HG02852 (cell line): Measurements from ENCODE around the gene CYP2A6.
"Not testable (repeated sequence)": the region's sequence is repeated elsewhere in the genome, so short reads cannot be mapped to it uniquely, and the experiment has no call there.

Experiments used
- ATAC-seq: cut with Tn5 transposase; IDR thresholded peaks from one replicate; pipeline ENCODE4 v1.9.1; 2021; ENCODE audit warnings: mild to moderate bottlenecking, moderate library complexity; ENCODE audit not compliant: unreplicated experiment

CYP2A6 gene

DNA sequence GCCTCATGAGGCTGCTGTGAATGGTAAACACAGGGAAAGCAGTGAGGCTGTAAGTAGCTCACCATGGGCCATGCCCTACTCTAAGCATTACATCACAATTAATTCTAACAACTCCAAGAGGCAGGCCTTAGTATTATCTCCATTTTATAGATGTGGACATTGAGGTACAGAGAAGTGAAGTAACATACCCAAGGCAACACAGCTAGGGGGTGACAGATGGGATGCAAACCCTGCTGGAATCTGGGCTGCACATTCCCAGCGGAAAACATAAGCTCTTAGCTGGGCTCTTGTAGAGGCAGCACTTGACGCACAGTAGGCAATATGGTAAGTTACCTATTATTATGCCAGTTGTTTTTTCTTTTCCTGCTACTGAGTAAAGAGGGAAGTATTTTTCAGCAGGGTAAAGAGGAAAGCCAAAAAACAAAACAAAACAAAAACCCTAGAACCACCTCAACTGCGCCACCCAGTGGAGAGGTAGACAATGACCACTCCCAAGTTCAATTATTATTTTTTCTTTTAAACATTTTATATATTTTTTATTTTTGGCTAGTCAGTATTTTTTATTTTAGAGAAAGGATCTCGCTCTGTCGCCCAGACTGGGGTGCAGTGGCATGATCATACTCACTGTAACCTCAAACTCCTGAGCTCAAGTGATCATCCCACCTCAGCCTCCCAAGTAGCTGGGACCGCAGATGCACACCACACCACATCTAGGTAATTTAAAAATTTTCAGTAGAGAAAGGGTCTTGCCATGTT is 30.6 kb downstream of the CYP2A6 start:
- not testable (repeated sequence) for ATAC-seq

DNA sequence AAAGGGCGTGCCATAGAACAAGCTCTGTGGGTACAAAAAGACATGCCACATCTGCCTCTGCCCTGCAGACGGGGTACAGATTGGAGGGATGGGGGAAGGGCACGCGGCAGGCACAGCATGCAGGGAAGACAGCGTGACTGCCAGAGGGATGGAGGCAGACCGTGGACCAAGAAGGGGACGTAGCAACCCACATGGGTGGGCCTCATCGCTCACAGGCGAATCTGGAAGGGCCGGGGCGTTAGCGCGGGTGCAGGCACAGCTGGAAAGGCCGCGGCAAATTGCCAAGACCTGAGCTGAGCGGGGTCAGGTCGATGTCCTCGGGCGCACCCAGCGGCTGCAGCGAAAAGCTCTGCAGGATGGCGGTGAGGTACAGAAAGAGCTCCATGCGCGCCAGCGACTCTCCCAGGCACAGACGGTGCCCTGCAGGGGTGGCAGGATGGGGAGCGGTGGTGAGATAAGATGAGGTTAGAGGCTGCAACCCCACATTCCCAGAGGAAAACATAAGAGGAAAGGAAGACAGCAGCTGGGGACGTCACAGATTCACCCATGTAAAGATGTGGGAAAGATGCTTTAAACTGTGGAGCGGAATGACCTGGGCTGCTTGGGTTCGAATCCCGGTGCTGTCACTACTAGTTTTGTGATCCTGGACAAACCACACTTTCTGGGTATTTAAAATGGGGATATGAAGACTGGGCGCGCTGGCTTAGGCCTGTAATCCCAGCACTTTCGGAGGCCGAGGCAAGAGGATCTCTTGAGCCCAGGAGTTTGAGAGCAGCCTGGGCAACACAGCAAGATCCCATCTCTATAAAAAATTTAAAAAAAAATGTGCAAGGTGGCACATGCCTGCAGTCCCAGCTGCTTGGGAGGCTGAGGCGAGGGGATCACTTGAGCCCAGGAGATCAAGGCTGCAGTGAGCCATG is 31.5 kb downstream of the CYP2A6 start:
- ATAC-seq: not testable (repeated sequence)

DNA sequence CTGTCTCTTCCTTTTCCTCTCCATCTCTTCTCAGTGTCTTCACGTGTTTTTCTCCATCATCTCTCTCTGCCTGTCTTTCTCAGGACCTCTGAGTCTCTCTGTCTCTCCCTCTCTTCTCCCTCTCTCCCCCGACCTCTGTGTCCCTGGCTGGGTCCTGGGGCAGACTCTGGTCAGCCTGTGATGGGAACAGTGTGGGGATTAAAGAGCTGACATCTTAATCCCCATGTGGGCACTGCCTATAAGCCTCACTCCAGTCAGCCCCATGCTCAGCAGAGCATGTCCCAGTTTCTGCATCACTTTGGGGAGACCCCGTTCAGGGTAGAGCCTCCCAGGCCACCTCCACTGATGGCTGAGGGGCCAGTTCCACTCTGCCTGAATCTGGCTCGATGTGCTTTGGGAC is 35.0 kb downstream of the CYP2A6 start:
- ATAC-seq: no peak

- no peak for ATAC-seq
Measured at GRCh38 chr19:40813182-40813581, 37.1 kb downstream of the CYP2A6 start.

DNA sequence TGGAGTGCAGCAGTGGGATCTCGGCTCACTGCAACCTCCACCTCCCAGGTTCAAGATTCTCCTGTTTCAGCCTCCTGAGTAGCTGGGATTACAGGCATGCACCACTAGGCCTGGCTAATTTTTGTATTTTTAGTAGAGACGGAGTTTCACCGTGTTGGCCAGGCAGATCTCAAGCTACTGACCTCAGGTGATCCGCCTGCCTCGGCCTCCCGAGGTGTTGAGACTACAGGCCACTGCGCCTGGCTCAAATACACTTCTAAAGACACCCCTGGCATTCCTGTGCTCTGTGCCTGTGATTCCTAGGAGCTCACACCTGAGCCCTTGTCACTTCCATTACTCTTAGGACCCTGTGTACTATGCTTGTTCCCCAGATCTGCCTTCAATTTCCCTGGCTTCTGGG is 37.7 kb downstream of the CYP2A6 start:
- ATAC-seq: not testable (repeated sequence)

- ATAC-seq: no peak
Measured at GRCh38 chr19:40811478-40812341, 38.5 kb downstream of the CYP2A6 start.

- peak; percentile 64 for ATAC-seq
Measured at GRCh38 chr19:40810649-40811408, 39.4 kb downstream of the CYP2A6 start.

GRCh38 chr19:40810160-40810559 is 40.1 kb downstream of the CYP2A6 start:
- no peak for ATAC-seq

GRCh38 chr19:40809358-40810086 is 40.7 kb downstream of the CYP2A6 start:
- ATAC-seq: no peak

DNA sequence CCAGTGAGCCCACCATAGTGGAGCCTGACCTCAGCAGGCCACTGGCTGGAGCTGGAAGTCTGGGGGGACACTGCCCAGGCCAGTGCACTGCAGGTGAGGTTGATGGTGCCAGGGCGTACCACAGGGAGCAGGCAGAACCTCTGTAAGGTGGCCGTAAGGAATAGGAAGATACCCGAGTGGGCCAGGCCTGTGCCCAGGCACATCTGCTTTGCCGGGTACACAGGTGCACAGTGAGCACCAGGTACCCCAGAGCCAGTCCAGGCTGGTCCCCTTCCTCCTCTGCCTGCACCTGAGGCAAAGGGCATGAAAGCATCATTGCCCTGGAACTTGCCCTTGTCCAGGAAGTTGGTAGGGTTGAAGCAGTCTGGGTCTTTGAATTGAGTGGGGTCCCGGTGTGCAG is 41.8 kb downstream of the CYP2A6 start:
- ATAC-seq: no peak

GRCh38 chr19:40808021-40808325 is 42.3 kb downstream of the CYP2A6 start:
- no peak for ATAC-seq

- ATAC-seq: no peak
Measured at GRCh38 chr19:40807147-40808020, 42.9 kb downstream of the CYP2A6 start.

- no peak for ATAC-seq
Measured at GRCh38 chr19:40806423-40807146, 43.7 kb downstream of the CYP2A6 start.

DNA sequence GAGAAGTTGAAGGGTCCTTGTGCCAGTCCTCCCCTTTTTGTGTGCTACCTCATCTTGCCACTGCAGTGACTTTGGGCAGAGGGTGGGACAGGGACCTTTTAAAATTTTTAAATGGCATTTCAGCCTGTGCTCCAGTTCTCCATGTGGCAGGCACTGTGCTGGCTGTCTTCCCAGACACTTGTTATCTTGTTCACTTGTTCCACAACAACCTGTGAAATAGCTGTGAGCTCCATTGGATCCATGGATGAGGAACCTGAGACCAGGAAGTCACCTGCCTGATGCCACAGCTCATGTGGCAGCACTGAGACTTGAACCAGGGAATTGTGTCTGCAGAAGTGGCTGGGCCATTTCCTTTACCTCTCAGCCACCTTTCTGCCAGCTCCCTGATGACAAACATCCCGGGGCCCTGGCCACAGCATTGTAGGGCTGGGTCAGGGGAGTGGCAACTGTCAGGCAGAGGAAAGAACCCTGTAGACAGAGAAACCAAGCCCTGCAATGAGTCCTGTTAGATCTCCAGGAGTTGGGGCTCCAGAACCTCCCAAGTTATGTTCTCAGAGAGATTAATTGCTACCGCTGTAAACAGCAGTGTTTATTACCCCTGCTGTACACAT is 44.9 kb downstream of the CYP2A6 start:
- no peak for ATAC-seq

DNA sequence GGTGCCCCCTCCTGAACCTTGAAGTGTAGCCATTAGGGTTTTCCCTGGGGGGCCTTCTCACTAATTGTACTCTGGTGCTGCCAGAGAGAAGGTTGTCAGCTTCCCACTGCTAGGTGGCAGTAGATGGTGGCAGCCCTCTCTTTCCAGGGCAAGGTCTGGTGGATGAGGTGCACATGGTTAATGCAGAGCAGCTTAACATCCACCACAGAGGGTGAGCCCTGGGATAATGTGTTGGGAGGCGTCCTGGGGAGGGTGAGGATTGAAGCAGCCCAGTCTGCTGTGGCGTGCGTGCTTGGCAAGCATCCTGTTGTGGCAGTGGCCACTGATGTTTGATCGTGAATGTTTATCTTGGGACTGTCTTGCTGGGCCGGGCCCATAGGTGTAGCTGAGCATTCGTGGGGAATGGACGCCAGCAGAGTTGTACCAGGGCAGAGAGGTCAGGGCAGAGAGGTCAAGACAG is 45.4 kb downstream of the CYP2A6 start:
- no peak for ATAC-seq

DNA sequence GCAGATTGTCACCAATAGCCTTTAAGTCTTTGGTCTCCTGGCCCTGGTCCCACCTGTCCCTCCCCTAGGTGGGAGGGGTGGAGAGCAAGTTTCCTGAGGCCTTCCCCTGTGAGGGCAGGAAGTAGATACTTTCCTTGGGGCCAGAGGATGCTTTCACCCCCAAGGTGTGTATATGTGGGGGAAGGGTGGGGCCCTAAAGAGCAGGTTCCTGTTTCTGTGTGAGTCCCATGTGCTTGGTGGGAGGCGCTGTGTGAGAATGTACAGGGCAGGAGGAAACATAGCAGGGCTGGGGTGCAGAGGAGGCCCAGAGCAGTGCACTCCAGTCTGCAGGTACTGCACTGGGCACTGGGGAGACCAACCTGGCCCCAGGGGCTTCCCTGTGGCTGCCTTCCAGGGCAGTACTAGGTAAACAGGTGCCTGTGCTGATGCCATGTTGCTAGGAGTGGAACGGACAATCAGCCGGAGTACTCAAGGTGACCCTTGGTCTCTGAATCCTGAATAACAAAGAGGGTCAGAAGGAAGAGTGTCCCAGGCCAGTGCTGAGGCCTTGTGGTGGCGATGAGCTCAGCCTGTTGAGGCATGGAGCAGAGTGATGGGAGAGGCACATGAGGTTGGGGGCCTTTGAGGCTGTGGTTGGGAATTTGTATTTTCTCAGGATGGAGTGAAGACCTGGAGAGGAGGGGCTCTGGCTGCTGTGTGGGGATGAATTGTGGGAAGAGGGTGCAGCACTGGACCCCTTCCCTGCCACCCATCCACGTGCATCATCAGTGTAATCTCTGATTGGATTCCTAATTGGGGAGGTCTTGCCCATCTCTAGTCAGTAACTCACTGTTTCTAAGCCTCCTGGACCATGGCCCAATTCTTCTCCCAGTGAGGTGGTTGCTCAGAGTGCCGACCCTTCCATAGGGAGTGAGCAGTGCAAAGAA is 46.1 kb downstream of the CYP2A6 start:
- ATAC-seq: no peak
